LoVo (cell line): Measurements from ENCODE around the gene CAMK1D.
"Not testable (repeated sequence)": the region's sequence is repeated elsewhere in the genome, so short reads cannot be mapped to it uniquely, and the experiment has no call there.

Experiments
- DNase-seq: peaks from one replicate; pipeline ENCODE4 v3.0.0-alpha.2; 2016; ENCODE audit warnings: low spot score

Gene CAMK1D

GRCh38 chr10:12348870-12349628, at the start of gene CAMK1D:
Gene CAMK1D (plus strand): TSS chr10:12349547.
- peak; percentile 60 for DNase-seq

DNA sequence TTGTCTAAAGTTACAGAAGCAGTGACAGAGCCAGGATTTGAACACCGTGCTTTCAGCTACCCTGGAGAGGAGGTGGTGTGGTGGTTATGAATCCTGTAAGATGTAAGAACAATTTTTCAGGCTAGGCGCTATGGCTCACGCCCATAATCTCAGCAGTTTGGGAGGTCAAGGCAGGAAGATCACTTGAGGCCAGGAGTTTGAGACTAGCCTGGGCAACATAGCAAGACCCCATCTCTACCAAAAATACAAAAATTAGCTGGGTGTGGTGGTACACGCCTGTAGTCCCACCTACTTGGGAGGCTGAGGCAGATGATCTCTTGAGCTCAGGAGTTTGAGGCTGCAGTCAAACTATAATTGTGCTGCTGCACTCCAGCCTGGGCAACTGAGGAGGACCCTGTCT, 48.3 kb upstream of the CAMK1D start:
- not testable (repeated sequence) for DNase-seq

DNA sequence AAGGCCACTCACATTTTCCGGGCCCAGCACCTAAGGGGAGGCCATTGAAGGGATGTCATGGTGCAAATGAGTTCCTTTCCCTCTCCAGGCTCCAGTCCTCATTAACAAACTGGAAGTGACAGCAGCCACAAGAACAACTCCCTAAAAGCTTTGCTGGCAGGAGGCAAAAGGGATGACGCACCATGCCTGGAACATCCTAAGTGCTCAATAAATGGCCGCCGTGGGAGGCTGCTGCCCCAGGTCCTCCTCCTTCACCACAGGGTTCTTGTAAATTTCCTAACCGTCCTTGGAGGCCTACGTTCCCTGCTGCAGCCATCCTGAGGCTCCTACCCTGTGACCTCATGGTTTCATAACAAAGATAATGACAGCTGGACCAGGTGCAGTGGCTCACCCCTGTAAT, 41.3 kb upstream of the CAMK1D start:
- no peak for DNase-seq

DNA sequence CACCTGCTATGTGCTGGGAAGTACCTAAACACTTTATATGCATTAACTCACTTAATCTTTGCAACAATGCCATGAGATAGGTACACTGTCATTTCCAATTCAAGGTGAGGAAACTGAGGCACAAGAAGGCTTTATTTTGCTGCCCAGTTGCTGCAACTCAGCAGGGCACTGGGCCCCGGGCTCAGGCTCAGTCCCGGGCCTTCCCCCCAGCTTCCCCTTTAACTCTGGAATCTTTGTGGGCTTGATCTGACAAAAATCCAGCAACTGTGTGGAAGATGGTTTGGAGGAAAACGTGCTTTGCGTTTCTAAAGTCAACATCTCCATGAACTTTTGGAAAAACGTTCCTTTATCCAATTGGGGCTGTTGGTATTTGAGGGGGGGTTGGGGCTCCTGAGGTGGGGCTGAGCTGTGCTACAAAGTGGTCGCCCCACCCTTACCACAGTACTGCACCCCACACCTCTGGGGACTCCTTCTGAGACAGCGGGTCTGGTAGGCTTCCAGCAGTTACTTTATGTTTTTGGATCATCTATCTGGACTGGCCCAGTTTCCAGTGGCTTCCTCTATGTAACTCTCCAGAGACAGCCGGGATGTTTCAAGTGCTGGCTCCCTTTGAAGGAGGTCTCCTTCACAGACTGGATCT, 40.5 kb upstream of the CAMK1D start:
- DNase-seq = no peak

GRCh38 chr10:12309783-12310182, 39.6 kb upstream of the CAMK1D start:
- DNase-seq = not testable (repeated sequence)

DNA sequence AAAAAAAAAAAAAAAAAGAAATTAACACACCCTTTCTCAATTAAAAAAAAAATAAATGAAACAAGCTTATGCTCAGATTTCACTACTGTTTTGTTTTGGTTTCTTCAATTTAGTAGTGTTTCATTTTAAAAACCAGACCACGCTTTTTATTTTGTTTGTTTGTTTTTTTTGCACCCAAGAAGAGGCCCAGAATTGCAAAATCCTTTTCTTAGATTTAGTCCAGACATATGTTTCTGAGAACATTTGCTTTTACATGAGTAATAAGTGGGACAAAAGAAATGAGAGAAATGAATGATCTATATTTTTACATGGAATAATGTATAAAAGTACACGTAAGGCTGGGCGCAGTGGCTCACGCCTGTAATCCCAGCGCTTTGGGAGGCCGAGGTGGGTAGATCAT, 34.5 kb upstream of the CAMK1D start:
- no peak for DNase-seq

DNA sequence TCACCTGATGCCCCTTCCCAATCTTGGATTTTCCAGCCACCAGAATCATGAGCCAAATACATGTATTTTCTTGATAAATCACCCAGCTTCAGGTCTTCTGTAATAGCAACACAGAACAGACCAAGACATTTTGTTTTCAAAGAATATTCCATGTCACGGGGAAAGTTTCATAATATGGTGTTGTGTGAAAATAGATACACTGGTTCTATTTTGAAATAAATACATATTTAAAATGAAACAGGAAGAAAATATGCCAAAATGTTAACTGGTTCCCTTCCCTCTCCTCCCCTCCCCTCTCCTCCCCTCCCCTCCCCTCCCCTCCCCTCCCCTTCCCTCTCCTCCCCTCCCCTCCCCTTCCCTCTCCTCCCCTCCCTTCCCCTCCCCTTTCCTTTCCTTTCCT, 30.3 kb upstream of the CAMK1D start:
- no peak for DNase-seq

DNA sequence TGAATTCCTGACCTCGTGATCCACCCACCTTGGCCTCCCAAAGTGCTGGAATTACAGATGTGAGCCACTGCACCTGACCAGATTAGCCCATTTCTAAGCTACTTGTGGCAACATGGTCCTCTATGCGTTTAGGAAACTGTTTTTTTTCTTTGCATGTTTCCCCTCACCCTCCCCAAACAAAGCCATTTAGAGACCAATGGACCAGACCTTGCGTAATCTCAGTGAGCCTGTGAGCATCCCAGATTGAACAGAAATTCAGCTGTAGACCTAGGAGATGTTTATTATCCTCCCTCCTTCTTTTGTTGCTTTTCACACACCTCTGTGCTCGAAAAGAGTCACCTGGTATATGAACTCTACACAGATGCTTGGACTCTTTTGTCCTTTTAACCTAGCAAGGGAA, 28.5 kb upstream of the CAMK1D start:
- no peak for DNase-seq

DNA sequence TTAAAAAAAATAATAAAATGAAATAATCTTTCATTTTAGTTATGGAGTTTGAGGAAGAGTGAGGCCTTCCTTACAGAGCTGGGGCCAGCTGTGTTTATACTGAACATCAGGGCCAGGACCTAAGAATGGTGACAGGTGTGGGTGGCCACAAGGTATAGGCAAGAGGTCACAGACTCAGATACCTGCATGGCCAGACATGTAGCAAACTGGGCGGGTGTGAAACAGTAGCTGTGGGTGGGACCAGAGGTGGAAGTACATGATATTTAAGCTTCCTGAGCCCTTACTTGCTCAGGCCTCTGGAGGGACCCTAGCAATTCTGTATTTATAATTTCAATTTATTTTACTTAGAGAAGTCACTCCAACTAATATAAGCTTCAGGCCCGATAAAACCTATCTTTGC, 27.7 kb upstream of the CAMK1D start:
- peak; percentile 21 for DNase-seq

GRCh38 chr10:12322583-12323131, 26.7 kb upstream of the CAMK1D start:
- no peak for DNase-seq

DNA sequence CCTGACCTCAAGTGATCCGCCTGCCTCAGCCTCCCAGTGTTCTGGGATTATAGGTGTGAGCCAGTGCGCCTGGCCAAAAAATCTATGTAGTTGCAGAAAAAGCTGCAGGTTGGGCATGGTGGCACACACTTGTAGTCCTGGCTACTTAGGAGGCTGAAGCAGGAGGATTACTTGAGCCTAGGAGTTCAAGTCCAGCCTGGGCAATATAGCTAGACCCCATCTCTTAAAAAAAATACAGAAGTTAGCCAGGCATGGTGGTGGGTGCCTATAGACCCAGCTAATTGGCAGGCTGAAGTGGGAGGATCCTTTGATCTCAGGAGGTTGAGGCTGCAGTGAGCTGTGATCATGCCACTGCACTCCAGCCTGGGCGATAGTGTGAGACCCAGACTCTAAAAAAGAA, 24.8 kb upstream of the CAMK1D start:
- DNase-seq = no peak

DNA sequence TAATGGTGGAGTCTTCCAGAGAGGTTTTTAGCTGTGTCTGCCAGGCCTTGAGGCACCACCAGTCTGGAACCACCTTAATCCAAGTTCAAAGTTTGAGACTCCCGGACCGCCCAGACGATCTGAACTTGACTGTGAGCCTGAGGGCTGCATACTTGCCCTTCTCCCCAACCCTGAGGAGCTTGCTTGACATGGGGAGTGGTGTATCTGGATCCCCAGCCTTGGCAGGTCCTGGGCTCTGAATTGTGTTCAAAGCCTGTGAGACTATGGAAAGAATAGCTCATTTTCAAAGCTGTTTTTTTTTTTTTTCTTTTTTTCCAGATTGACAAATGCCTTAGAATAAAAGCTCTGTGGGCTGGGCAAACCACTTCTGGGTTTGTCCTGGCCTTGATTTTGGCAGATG, 22.3 kb upstream of the CAMK1D start:
- DNase-seq = no peak

DNA sequence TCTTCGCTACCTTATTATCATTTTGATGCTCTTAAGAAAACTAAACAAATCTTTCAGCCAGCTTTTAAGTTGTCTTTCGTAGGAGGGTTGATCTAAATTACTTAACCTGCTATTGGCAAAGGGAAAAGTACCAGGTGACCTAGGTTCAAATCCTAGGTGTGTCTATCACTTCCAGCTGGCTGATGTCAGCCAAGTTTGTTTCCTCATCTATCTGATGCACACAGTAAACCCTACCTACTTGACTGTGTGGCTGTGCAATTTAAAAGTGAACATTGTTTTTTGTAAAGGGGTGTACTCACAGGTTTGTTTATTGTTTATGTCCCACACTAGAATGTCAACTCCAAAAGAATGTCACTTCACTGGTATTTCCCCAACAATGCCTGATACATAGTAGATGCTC, 21.9 kb upstream of the CAMK1D start:
- no peak for DNase-seq

GRCh38 chr10:12328312-12328711, 21.0 kb upstream of the CAMK1D start:
- not testable (repeated sequence) for DNase-seq

DNA sequence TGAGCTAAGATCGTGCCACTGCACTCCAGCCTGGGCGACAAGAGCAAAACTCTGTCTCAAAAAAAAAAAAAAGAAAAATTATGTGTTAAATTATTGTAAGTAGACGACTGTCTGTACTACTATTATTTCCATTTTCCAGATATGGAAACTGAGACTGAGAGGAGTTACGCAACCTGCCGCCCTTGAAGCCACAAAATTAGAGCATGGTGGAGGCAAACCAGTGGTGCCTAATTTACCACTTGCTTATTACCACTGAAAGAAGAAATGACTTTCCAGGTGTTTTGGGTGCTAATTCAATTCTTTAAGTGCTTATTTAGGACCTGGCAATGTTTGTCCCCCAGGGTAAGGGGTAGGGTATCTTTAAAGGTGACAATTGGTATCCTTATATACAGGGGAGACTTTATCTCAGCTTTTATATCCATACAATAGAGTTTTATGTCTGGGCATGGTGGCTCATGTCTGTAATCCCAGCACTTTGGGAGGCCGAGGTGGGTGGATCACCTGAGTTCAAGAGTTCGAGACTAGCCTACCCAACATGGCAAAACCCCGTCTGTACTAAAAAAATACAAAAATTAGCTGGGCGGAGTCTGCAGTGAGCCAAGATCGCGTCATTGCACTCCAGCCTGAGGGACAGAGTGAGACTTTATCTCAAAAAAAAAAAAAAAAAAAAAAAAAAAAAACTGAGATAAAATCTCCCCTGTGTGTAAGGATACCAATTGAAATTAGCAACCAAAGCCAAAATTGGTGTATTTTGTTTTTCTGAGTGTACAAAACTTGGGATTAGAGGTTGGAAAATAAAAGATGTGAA, 16.6 kb upstream of the CAMK1D start:
- DNase-seq = no peak

DNA sequence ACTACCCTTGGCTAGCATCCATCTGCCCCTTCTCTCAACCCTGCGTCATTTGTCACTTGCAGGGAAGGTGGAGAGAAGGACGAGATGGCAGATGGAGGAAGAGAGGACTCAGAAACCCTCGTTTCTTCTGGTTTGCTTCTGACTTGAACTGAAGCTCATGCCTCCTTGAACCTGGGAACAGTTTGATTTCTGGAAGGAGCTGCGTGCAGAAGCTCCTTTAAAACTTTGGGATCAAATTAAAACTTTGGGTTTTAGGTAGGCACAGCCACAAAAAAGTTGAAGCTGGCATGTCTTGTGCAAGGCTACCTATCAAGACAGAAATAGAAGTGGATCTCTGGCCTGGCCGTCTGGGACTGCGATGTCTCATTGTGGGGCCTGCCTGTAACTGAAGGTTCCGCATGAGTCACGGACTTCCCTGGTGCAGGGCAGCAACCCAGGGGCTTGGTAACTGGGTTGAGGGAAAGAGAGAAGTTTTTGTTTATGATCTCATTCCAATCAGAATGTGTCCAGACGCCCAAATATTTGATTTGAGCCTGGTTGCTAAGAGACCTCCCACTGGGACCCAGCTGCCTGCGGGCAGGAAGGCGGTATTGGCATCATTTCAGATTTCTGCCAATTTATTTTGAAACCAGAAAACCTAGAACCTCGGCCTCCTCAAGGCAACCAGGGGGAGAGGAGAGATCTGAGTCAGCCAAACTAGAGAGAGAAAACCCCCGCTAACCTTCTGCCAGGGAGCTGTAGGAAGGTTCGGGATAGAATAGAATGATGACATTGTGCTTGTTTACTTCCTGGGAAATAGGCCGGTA, 15.8 kb upstream of the CAMK1D start:
- DNase-seq = peak; percentile 50

DNA sequence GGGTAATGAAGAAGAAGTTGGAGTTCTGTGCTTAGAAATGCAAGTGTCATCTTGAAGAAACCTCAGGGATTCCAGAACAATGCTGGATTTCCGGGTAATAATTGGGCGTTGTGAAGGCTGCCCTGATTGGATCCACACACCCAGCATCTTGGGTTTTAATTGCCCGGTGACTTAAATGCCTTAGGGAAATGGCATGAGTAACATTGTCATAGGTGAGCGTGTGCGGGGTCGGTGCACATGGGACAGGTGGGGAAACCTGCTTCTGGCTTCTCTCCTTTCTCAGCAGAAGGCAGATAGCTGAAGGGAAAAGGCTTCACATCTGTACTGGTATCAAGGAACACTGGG, 15.2 kb upstream of the CAMK1D start:
- DNase-seq = no peak

- DNase-seq = not testable (repeated sequence)
Measured at GRCh38 chr10:12335169-12335568, 14.2 kb upstream of the CAMK1D start.

DNA sequence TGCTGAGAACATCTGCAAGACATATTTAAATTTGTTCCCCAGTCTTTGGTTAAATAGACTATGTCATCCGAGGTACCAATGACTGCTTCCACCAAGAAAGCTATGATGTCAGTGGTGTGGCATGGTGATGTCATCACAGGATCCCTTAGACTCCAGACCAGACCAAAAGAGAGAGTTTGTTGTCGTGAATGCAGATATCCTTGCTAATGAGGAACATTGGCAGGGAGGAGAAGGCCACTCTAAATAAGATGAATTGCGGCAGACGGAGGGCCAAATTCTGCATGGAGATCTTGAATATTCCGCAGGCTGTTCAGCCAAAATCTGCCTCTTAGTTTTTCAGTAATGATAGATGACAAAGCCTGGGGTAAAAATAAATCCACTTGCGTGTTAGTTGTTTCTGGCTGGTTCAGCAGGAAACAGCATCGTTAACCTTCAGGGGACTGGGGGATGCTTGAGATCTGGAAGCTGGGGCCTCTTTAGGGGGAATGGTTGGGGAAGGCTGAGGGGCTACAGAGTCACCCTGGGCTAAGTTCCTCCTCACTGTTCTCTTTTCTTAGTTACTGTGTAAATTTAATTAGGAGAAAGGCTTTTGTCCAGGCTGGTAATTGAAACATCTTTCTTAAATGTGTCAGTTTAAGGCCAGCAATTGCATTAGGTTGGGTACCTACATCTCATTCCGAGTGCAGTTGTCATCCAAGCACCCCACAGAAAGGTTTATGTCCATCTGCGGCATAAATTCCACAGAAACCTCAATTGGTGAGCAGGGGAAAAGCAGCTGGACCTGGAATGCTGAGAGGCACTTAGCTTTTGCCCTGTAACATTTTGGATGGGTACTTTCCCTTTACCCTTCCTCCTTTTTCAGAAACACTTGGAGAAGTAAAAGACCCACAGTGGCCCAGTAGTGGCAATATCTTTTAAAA, 11.6 kb upstream of the CAMK1D start:
- no peak for DNase-seq

GRCh38 chr10:12338981-12339380, 10.4 kb upstream of the CAMK1D start:
- no peak for DNase-seq

DNA sequence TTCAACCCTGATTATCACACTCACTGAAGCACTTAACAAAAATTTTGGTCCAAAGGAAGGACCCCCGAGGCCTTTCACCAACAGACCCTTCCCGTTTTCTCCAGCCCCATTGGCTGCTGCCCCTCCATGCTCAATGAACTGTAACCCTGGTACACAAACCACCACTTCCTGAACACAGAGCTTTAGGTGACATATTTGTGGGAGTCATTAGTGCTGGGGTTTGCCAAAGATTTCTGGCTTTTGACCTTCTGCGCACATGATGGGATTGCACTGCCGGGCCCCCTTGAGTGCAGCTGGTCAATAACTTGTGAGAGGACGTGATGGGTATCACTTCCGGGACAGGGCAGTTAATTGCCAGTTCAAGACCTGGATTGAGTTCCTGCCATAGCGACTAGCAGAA, 9.0 kb upstream of the CAMK1D start:
- no peak for DNase-seq
